Gastroesophageal sphincter (tissue), 4 donors: ENCODE results near the gene LYST. TPM values are rescaled to one million over a fixed set of nuclear protein-coding genes. Genes with fewer than 3 reads are reported as not detected.
"Not testable (repeated sequence)": the region's sequence is repeated elsewhere in the genome, so short reads cannot be mapped to it uniquely, and the experiment has no call there.

ENCODE experiments used
- ATAC-seq: fragments of 150-250 bp; one replicate; pipeline ENCODE4 v1.9.1; 2016; ENCODE audit warnings: mild to moderate bottlenecking, moderate library complexity
- H3K27ac ChIP-seq, 4 donors: fragments of 200-600 bp; sonication (generic) in 3 of 4; 1 replicate in 3 of 4; 2 replicates in 1 of 4; pipeline ENCODE4 v1.5.1; 2016 to 2019
- H3K27me3 ChIP-seq: fragments of 200-600 bp; sonication (generic); one replicate; pipeline ENCODE4 v1.5.1; 2019
- H3K36me3 ChIP-seq, 2 donors: fragments of 200-600 bp; sonication (generic); one replicate each; pipeline ENCODE4 v1.5.1; 2019; ENCODE audit warnings: control low read depth in 1 of 2
- H3K4me1 ChIP-seq, 3 donors: fragments of 200-600 bp; sonication (generic); 1 replicate in 2 of 3; 2 replicates in 1 of 3; pipeline ENCODE4 v1.5.1; 2016 to 2019; ENCODE audit warnings: control low read depth in 2 of 3
- H3K4me3 ChIP-seq, 2 donors: fragments of 200-600 bp; sonication (generic); one replicate each; pipeline ENCODE4 v1.5.1; 2019; ENCODE audit warnings: mild to moderate bottlenecking in 1 of 2, moderate library complexity in 1 of 2
- H3K9me3 ChIP-seq, 3 donors: fragments of 200-600 bp; sonication (generic); one replicate each; pipeline ENCODE4 v1.5.1; 2017 to 2019; ENCODE audit warnings: control low read depth in 2 of 3
- CTCF ChIP-seq, 4 experiments: fragments of 200-600 bp in 2 of 4; fragments of 450-650 bp in 2 of 4; sonication (generic) in 1 of 4; IDR thresholded peaks; one replicate each; pipeline ENCODE4 v1.5.1; 2017 to 2019; ENCODE audit warnings: antibody characterized with exemption in 4 of 4, mild to moderate bottlenecking in 2 of 4, moderate library complexity in 2 of 4
- EP300 ChIP-seq: sonication (generic); formaldehyde crosslinking; IDR thresholded peaks from one replicate; pipeline ENCODE4 v1.6.1; 2017; ENCODE audit warnings: antibody characterized with exemption, mild to moderate bottlenecking
- POLR2A ChIP-seq, 2 donors: fragments of 450-650 bp; IDR thresholded peaks; one replicate each; pipeline ENCODE4 v1.6.1; 2017; ENCODE audit warnings: antibody characterized with exemption in 2 of 2, mild to moderate bottlenecking in 2 of 2, moderate library complexity in 1 of 2
- POLR2AphosphoS5 ChIP-seq: sonication (generic); formaldehyde crosslinking; IDR thresholded peaks from one replicate; pipeline ENCODE4 v1.6.1; 2017; ENCODE audit warnings: antibody characterized with exemption
- WGBS, 2 donors: methylation state at CpG; one replicate each; pipeline ENCODE4 v1.1.5; 2018; ENCODE audit warnings: low coverage in 1 of 2; 5-methylcytosine and 5-hydroxymethylcytosine counted together
- total RNA-seq, 4 donors: library from RNA; depleted of rRNA; stranded (reverse); fragments of >200 nt; gene quantifications; one replicate each; pipeline ENCODE4 v1.1.0, GENCODE V29; 2016

The LYST gene
- total RNA-seq, 4 donors from 2014 or later, result 27.4 to 63.5 (median 31.4) TPM

- Histone ChIP-seq H3K27ac (no peak overlapping the region), H3K9me3 (no peaks in the 10 kb centered on the region), H3K27me3 (no peaks in the 10 kb centered on the region), H3K4me3 (no peak overlapping the region), H3K36me3 (peaks cover 3 to 94% of the 10 kb centered on the region in 2 donors), H3K4me1 (no peaks in the 10 kb centered on the region)
- TF ChIP-seq POLR2AphosphoS5 (no peak), CTCF (IDR thresholded peaks at IDR 0.05) (no peak), EP300 (no peak), POLR2A (IDR thresholded peaks at IDR 0.05) (no peak)
- no peak for ATAC-seq
- 65 to 69% methylated on average over 2 to 6 of the region's 6 CpGs for WGBS, 2 donors
Measured at GRCh38 chr1:235758931-235759330, 107.8 kb downstream of the LYST start.

- no peak overlapping the region for H3K27ac ChIP-seq
- no peaks in the 10 kb centered on the region for H3K4me1 ChIP-seq
- no peak overlapping the region for H3K4me3 ChIP-seq
- no peaks in the 10 kb centered on the region for H3K9me3 ChIP-seq
- H3K27me3 ChIP-seq, result no peaks in the 10 kb centered on the region
- H3K36me3 ChIP-seq, result peaks cover 3 to 89% of the 10 kb centered on the region in 2 donors
- ATAC-seq, result no peak
- no peak for TF ChIP-seq CTCF (IDR thresholded peaks at IDR 0.05)
- no peak for TF ChIP-seq EP300
- no peak for TF ChIP-seq POLR2A (IDR thresholded peaks at IDR 0.05)
- no peak for TF ChIP-seq POLR2AphosphoS5
Measured at GRCh38 chr1:235757587-235758096, 109.1 kb downstream of the LYST start.

- not testable (repeated sequence) for H3K27me3 ChIP-seq, H3K27ac ChIP-seq, H3K9me3 ChIP-seq, H3K4me1 ChIP-seq, H3K4me3 ChIP-seq, ATAC-seq
- H3K36me3 ChIP-seq, result peaks cover 0 to 86% of the 10 kb centered on the region in 2 donors
- 100% methylated on average over 1 to 3 of the region's 3 CpGs for WGBS, 2 donors
Measured at GRCh38 chr1:235754186-235754585, 112.5 kb downstream of the LYST start.

GRCh38 chr1:235749755-235750300 lies 116.9 kb downstream of the LYST start:
- Histone ChIP-seq H3K27me3 (no peaks in the 10 kb centered on the region), H3K9me3 (no peaks in the 10 kb centered on the region), H3K4me1 (no peaks in the 10 kb centered on the region), H3K4me3 (no peak overlapping the region), H3K36me3 (peaks cover 0 to 86% of the 10 kb centered on the region in 2 donors), H3K27ac (no peak overlapping the region)
- 64 to 92% methylated on average over 1 of the region's 1 CpG for WGBS, 2 donors
- TF ChIP-seq POLR2A (IDR thresholded peaks at IDR 0.05) (no peak), POLR2AphosphoS5 (no peak), EP300 (no peak), CTCF (IDR thresholded peaks at IDR 0.05) (no peak)
- ATAC-seq, result no peak

GRCh38 chr1:235748747-235749146 lies 118.0 kb downstream of the LYST start:
- H3K36me3 ChIP-seq, result peaks cover 0 to 84% of the 10 kb centered on the region in 2 donors

More at GRCh38 chr1:235748747-235749146, 118.0 kb downstream of the LYST start:
- no peak overlapping the region for H3K4me3 ChIP-seq
- H3K4me1 ChIP-seq, result no peaks in the 10 kb centered on the region
- ATAC-seq, result no peak
- H3K27ac ChIP-seq, result no peak overlapping the region
- H3K27me3 ChIP-seq, result no peaks in the 10 kb centered on the region
- no peaks in the 10 kb centered on the region for H3K9me3 ChIP-seq
- TF ChIP-seq CTCF (IDR thresholded peaks at IDR 0.05), result no peak
- TF ChIP-seq POLR2A (IDR thresholded peaks at IDR 0.05), result no peak
- no peak for TF ChIP-seq POLR2AphosphoS5
- no peak for TF ChIP-seq EP300
- WGBS, 2 donors, result 82 to 92% methylated on average over 2 of the region's 2 CpGs
